H7 (cell line): ENCODE results near the gene OR10H4. TPM values are rescaled to one million over a fixed set of nuclear protein-coding genes. Genes with fewer than 3 reads are reported as not detected.
"Not testable (repeated sequence)": the region's sequence is repeated elsewhere in the genome, so short reads cannot be mapped to it uniquely, and the experiment has no call there.

ENCODE experiments used
- DNase-seq: peaks from one replicate; pipeline ENCODE4 v3.0.0; 2012
- H3K27me3 ChIP-seq: 2 replicates; pipeline ENCODE4 v1.6.0; 2011; ENCODE audit warnings: mild to moderate bottlenecking, low read length; ENCODE audit not compliant: control insufficient read depth, insufficient read depth
- H3K36me3 ChIP-seq: replicated peaks from 2 replicates; pipeline ENCODE4 v1.5.1; 2011; ENCODE audit warnings: low read length; ENCODE audit not compliant: control insufficient read depth, insufficient read depth
- H3K4me3 ChIP-seq: 2 replicates; pipeline ENCODE4 v1.5.1; 2011; ENCODE audit warnings: low read depth, mild to moderate bottlenecking, control low read depth, low read length, moderate library complexity; ENCODE audit not compliant: insufficient read depth
- total RNA-seq: library from RNA; depleted of rRNA; stranded (reverse); fragments of >200 nt; shearing (Covaris generic); gene quantifications from 2 replicates; pipeline ENCODE4 v1.2.3, GENCODE V29; 2014

The OR10H4 gene
- total RNA-seq, 1 experiment from 2014 or later = not detected

DNA sequence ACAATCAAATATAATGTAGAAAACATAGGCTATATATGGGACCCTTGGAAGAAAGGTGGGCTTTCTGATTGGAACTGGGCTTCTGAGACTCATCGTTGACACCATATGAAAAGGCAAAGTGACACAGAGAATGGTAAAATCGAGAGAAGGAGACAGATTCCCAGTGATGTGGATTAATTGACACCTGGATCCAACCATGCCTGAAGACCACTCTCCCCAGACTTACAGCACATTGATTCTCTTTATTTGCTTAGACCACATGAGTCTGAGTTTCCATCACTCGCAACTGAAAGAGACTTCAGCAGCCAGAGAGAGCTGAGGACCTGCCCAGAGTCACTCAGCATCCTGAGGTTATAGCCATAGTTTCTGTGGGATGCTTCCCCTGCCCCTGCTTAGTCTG lies 20.5 kb upstream of the OR10H4 start:
- DNase-seq = no peak
- Histone ChIP-seq H3K27me3 (no peaks in the 10 kb centered on the region), H3K4me3 (no peak overlapping the region), H3K36me3 (no peaks in the 10 kb centered on the region)

GRCh38 chr19:15933761-15934331 lies 15.0 kb upstream of the OR10H4 start:
- not testable (repeated sequence) for H3K4me3 ChIP-seq, DNase-seq, H3K36me3 ChIP-seq, H3K27me3 ChIP-seq

GRCh38 chr19:15934332-15935078 lies 14.3 kb upstream of the OR10H4 start, which contains the start of gene CYP4F11:
CYP4F11 (minus strand) TSS chr19:15934529; CDS start chr19:15934408, 121 bp downstream.
- H3K36me3 ChIP-seq = no peaks in the 10 kb centered on the region
- no peaks in the 10 kb centered on the region for H3K27me3 ChIP-seq
- no peak for DNase-seq
- no peak within 1 kb of the TSS for H3K4me3 ChIP-seq

GRCh38 chr19:15935167-15935702 lies 13.6 kb upstream of the OR10H4 start:
- no peaks in the 10 kb centered on the region for H3K27me3 ChIP-seq
- DNase-seq = no peak
- no peak overlapping the region for H3K4me3 ChIP-seq
- H3K36me3 ChIP-seq = no peaks in the 10 kb centered on the region

GRCh38 chr19:15936173-15936572 lies 12.6 kb upstream of the OR10H4 start:
- no peaks in the 10 kb centered on the region for H3K36me3 ChIP-seq
- DNase-seq = no peak
- no peak overlapping the region for H3K4me3 ChIP-seq
- no peaks in the 10 kb centered on the region for H3K27me3 ChIP-seq

DNA sequence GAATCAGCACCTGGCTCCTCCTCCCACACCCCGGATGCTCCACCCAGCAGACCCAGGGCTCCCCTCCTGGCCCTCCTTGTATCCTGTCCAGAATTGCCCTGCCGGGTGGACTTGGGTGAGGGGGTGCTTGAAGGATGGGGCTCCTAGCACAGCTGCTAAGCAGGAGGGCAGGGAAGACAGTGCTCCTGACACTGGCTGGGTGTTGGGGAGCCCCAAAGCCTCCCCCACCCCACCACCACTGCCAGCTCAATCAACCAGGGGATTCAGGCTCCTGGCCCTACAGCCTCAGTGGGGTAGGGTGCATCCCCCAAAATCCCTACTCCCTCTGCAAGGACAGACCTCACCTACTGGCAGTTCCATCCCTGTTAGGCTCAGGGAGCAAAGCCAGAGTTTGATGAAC lies 11.9 kb upstream of the OR10H4 start:
- no peak for DNase-seq
- H3K4me3 ChIP-seq = no peak overlapping the region
- H3K27me3 ChIP-seq = no peaks in the 10 kb centered on the region
- H3K36me3 ChIP-seq = no peaks in the 10 kb centered on the region

DNA sequence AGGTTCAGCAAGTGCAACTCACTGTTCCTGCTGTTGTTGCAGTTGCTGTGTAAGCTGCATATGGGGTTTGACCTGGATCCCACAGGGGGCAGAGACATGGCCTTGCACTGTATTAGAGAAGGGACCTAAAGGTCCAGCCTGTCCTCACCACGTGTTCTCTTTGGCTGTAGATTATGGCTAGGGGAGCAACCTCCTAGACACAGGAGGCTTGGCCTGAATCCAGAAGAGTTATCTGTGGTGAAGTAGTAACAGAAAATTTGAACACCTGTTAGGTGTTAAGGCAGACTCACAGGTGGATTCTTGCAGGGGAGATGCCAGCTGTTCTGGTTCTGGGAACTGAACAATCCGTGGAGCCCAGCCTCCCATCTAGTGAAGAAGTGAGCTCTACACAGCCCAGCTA lies 11.0 kb upstream of the OR10H4 start:
- no peak for DNase-seq
- no peaks in the 10 kb centered on the region for H3K27me3 ChIP-seq
- no peaks in the 10 kb centered on the region for H3K36me3 ChIP-seq
- no peak overlapping the region for H3K4me3 ChIP-seq

DNA sequence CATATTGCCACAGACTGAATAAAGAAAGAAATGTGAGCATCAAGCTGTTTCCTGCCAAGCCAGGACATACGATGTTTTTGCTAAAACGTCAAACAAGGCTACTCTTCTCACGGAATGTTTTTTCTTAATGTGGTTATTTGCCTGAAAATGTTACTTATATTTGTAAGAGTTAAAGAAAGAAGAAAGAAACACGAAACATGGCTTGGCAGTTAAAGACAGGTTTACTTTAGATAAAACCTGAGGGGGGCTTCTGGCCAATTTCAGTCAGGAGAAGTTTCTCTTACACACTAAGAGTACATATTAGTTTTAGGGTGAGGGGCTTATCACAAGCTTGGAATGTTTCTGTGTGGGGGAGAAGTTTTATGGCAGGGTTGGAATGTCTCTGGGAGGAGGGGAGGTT lies 4.4 kb upstream of the OR10H4 start:
- Histone ChIP-seq H3K4me3 (no peak overlapping the region), H3K27me3 (no peaks in the 10 kb centered on the region), H3K36me3 (no peaks in the 10 kb centered on the region)
- DNase-seq = no peak

DNA sequence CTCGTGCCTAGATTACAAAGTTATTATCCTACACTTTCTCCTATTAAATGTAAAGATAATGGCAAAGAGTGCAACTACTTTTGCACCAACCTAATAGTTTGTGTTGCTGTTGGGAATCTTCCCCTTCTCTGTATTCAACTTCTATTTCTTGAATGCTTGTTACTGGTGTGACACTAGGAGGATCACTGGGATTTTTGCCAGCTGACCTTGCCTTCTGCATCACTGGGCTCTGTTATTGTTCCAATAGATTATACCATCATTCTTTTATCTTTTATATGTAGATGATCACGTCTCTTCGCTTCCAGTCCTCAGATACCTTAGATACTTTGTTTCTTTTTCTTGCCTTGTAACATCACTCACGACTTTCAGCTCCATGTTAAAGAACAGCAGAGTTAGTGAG lies 3.5 kb upstream of the OR10H4 start:
- DNase-seq = no peak
- no peaks in the 10 kb centered on the region for H3K36me3 ChIP-seq
- no peak overlapping the region for H3K4me3 ChIP-seq
- no peaks in the 10 kb centered on the region for H3K27me3 ChIP-seq

- no peak for DNase-seq
- Histone ChIP-seq H3K36me3 (no peaks in the 10 kb centered on the region), H3K27me3 (no peaks in the 10 kb centered on the region), H3K4me3 (no peak overlapping the region)
These were observed 6.0 kb downstream of the OR10H4 start for GRCh38 chr19:15954820-15955219.

DNA sequence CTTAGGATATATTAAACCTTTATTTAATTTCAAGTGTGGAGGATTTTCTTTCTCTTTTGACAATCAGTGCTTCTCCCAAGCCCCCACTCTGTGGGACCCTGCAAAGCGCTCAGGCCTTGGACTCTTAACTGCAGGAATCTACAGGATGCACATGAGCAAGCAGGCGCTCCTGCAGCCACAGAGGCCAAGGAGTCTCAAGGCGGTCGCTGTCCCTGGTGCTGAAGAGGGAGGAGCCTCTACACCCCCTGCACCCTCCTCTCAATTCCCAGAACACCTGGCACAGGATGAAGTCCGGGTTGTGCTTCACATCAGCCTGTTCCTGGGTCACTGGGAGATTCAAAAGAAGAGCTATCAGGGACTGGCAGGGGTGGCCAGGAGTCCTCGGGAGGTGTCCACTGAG lies 13.5 kb downstream of the OR10H4 start:
- no peaks in the 10 kb centered on the region for H3K27me3 ChIP-seq
- no peaks in the 10 kb centered on the region for H3K36me3 ChIP-seq
- DNase-seq = no peak
- H3K4me3 ChIP-seq = no peak overlapping the region

GRCh38 chr19:15964231-15964630 lies 15.4 kb downstream of the OR10H4 start:
- no peak for DNase-seq
- Histone ChIP-seq H3K4me3 (no peak overlapping the region), H3K36me3 (no peaks in the 10 kb centered on the region), H3K27me3 (no peaks in the 10 kb centered on the region)

- no peak for DNase-seq
- no peaks in the 10 kb centered on the region for H3K27me3 ChIP-seq
- H3K4me3 ChIP-seq = no peak overlapping the region
- no peaks in the 10 kb centered on the region for H3K36me3 ChIP-seq
These were observed 22.5 kb downstream of the OR10H4 start for GRCh38 chr19:15971224-15971780.

DNA sequence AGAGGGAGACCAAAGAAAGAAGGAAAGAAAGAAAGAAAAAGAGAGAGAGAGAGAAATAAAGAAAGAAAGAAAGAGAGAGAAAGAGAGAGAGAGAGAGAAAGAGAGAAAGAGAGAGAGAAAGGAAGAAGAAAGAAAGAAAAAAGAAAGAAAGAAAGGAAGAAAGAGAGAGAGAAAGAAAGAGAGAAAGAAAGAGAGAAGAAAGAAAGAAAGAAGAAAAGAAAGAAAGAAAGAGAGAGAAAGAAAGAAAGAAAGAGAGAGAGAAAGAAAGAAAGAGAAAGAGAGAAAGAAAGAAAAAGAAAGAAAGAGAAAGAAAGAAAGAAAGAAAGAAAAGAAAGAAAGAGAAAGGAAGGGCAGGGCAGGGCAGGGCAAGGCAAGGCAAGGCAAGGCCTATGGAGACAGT lies 23.2 kb downstream of the OR10H4 start:
- H3K36me3 ChIP-seq, H3K4me3 ChIP-seq, DNase-seq, H3K27me3 ChIP-seq: not testable (repeated sequence)

GRCh38 chr19:15974856-15975255 lies 26.0 kb downstream of the OR10H4 start:
- no peak overlapping the region for H3K4me3 ChIP-seq
- H3K27me3 ChIP-seq = no peaks in the 10 kb centered on the region
- no peaks in the 10 kb centered on the region for H3K36me3 ChIP-seq
- no peak for DNase-seq
